ENCODE results near the gene RFXAP.

DNA sequence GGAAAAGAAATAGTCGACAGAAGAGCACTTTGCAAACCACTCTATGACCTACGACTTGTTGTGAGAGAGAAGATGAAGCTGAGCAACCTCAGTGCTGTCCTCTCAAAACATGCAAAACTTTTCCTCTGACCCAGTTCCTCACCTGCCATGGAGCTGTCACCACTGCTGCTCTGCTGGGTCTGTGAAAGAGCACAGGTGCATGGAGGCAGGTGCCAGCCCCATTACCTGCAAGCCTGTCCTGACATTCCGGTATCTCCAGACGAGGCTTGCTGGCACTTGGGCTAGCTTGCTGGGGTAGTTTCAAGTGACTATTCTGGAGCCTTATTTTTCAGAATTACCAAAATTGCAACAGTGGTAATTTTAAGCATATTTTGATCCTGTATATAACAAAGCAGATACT is 49.5 kb upstream of the RFXAP start:
- TF ChIP-seq HNF4G (IDR thresholded peaks at IDR 0.05) (no peak), GABPA (IDR thresholded peaks at IDR 0.05 in 1 of 2, conservative IDR thresholded peaks at IDR 0.05 in 1 of 2) (no peak), CTCF (IDR thresholded peaks at IDR 0.05; ENCODE audit: low read depth, low read length, missing input control) (no peak), YY1 (IDR thresholded peaks at IDR 0.05) (no peak), RAD21 (IDR thresholded peaks at IDR 0.05) (no peak), SP1 (IDR thresholded peaks at IDR 0.05) (no peak), EGR1 (IDR thresholded peaks at IDR 0.05; ENCODE audit: low read depth in 2 of 2) (no peak), REST (IDR thresholded peaks at IDR 0.05) (no peak), HNF4A (conservative IDR thresholded peaks at IDR 0.05) (no peak)
- TF ChIP-seq, protein P1, sequence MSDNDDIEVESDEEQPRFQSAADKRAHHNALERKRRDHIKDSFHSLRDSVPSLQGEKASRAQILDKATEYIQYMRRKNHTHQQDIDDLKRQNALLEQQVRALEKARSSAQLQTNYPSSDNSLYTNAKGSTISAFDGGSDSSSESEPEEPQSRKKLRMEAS (IDR thresholded peaks at IDR 0.05) = no peak

Data from liver (tissue), 3 donors.